H9 (cell line): ENCODE data around the gene SLC16A10. TPM values are rescaled to one million over a fixed set of nuclear protein-coding genes. Genes with fewer than 3 reads are reported as not detected.

Experiments
- DNase-seq: peaks from one replicate; pipeline ENCODE4 v3.0.0-alpha.2; 2017
- H2AFZ ChIP-seq: one replicate; pipeline ENCODE4 v1.6.1; 2013; ENCODE audit warnings: mild to moderate bottlenecking, low read length, control low read depth, moderate library complexity
- H2AK5ac ChIP-seq: 2 replicates; pipeline ENCODE4 v1.6.1; 2013; ENCODE audit warnings: low read length, control low read depth, mixed read lengths; ENCODE audit not compliant: insufficient read length
- H2BK120ac ChIP-seq: one replicate; pipeline ENCODE4 v1.6.1; 2013; ENCODE audit warnings: low read depth, mild to moderate bottlenecking, low read length, control low read depth, inconsistent platforms; ENCODE audit not compliant: poor library complexity, severe bottlenecking
- H2BK12ac ChIP-seq: 2 replicates; pipeline ENCODE4 v1.6.1; 2013; ENCODE audit warnings: low read length, control low read depth, mixed read lengths, low read depth; ENCODE audit not compliant: insufficient read length
- H2BK15ac ChIP-seq: 2 replicates; pipeline ENCODE4 v1.6.1; 2013; ENCODE audit warnings: low read depth, low read length, control low read depth
- H2BK20ac ChIP-seq: one replicate; pipeline ENCODE4 v1.6.1; 2013; ENCODE audit warnings: low read depth, mild to moderate bottlenecking, low read length, control low read depth, inconsistent platforms; ENCODE audit not compliant: poor library complexity, severe bottlenecking
- H2BK5ac ChIP-seq: 2 replicates; pipeline ENCODE4 v1.6.1; 2013; ENCODE audit warnings: low read length, control low read depth, mixed read lengths; ENCODE audit not compliant: insufficient read length
- H3K14ac ChIP-seq: 2 replicates; pipeline ENCODE4 v1.6.1; 2013; ENCODE audit warnings: low read length, control low read depth; ENCODE audit not compliant: insufficient read depth
- H3K18ac ChIP-seq: 2 replicates; pipeline ENCODE4 v1.6.1; 2013; ENCODE audit warnings: low read depth, mild to moderate bottlenecking, mixed read lengths, low read length, control low read depth; ENCODE audit not compliant: insufficient read length
- H3K23ac ChIP-seq: 2 replicates; pipeline ENCODE4 v1.6.1; 2013; ENCODE audit warnings: low read length, control low read depth, mixed read lengths, low read depth; ENCODE audit not compliant: insufficient read length
- H3K23me2 ChIP-seq: 2 replicates; pipeline ENCODE4 v1.6.1; 2013; ENCODE audit warnings: low read depth, mild to moderate bottlenecking, mixed read lengths, low read length, control low read depth; ENCODE audit not compliant: insufficient read length, poor library complexity, severe bottlenecking
- H3K27ac ChIP-seq: 2 replicates; pipeline ENCODE4 v1.5.1; 2013; ENCODE audit warnings: low read length, control low read depth, mixed read lengths, low read depth; ENCODE audit not compliant: insufficient read length
- H3K27me3 ChIP-seq: 2 replicates; pipeline ENCODE4 v1.6.1; 2013; ENCODE audit warnings: low read length, control low read depth, inconsistent platforms; ENCODE audit not compliant: insufficient read depth
- H3K4ac ChIP-seq: 2 replicates; pipeline ENCODE4 v1.6.1; 2013; ENCODE audit warnings: low read depth, mild to moderate bottlenecking, control low read depth, inconsistent platforms, low read length, moderate library complexity
- H3K4me1 ChIP-seq: 2 replicates; pipeline ENCODE4 v1.6.1; 2013; ENCODE audit warnings: low read length, control low read depth, inconsistent platforms; ENCODE audit not compliant: insufficient read depth
- H3K4me2 ChIP-seq: 2 replicates; pipeline ENCODE4 v1.6.1; 2013; ENCODE audit warnings: low read length, control low read depth, mixed read lengths; ENCODE audit not compliant: insufficient read length, insufficient read depth
- H3K56ac ChIP-seq: 2 replicates; pipeline ENCODE4 v1.6.1; 2013; ENCODE audit warnings: low read depth, mild to moderate bottlenecking, mixed read lengths, low read length, control low read depth; ENCODE audit not compliant: insufficient read length
- H3K79me1 ChIP-seq: 2 replicates; pipeline ENCODE4 v1.6.1; 2013; ENCODE audit warnings: low read depth, mild to moderate bottlenecking, moderate library complexity, low read length, control low read depth, inconsistent platforms; ENCODE audit not compliant: insufficient read depth, poor library complexity, severe bottlenecking
- H3K79me2 ChIP-seq: 2 replicates; pipeline ENCODE4 v1.6.1; 2013; ENCODE audit warnings: low read length, control low read depth, inconsistent platforms; ENCODE audit not compliant: insufficient read depth
- H3K9ac ChIP-seq: 2 replicates; pipeline ENCODE4 v1.6.1; 2013; ENCODE audit warnings: low read length, control low read depth, mixed read lengths; ENCODE audit not compliant: insufficient read length; ENCODE audit errors: extremely low read depth
- H3K9me3 ChIP-seq: one replicate; pipeline ENCODE4 v1.6.1; 2013; ENCODE audit warnings: low read depth, low read length, inconsistent platforms; ENCODE audit not compliant: control insufficient read depth
- H3T11ph ChIP-seq: one replicate; pipeline ENCODE4 v1.6.1; 2013; ENCODE audit warnings: mild to moderate bottlenecking, low read length, control low read depth, inconsistent platforms
- H4K20me1 ChIP-seq: one replicate; pipeline ENCODE4 v1.6.1; 2013; ENCODE audit not compliant: control insufficient read depth, insufficient read length, insufficient read depth
- H4K5ac ChIP-seq: 2 replicates; pipeline ENCODE4 v1.6.1; 2013; ENCODE audit warnings: low read depth, mild to moderate bottlenecking, mixed read lengths, low read length, control low read depth; ENCODE audit not compliant: insufficient read length
- H4K8ac ChIP-seq: replicated peaks from 2 replicates; pipeline ENCODE4 v1.6.1; 2013; ENCODE audit warnings: low read length, control low read depth, mixed read lengths, low read depth; ENCODE audit not compliant: insufficient read length
- H4K91ac ChIP-seq: 2 replicates; pipeline ENCODE4 v1.6.1; 2013; ENCODE audit warnings: low read depth, mild to moderate bottlenecking, moderate library complexity, mixed read lengths, low read length, control low read depth; ENCODE audit not compliant: insufficient read length
- H3K27ac Mint-ChIP-seq, 3 experiments: 2 replicates in 2 of 3; 3 replicates in 1 of 3; pipeline ENCODE4 v1.8.0; 2020 to 2021; ENCODE audit warnings: mixed read lengths in 3 of 3, mild to moderate bottlenecking in 1 of 3, moderate library complexity in 1 of 3
- H3K27me3 Mint-ChIP-seq: 2 replicates; pipeline ENCODE4 v1.8.0; 2021; ENCODE audit warnings: low read depth, mild to moderate bottlenecking, moderate library complexity, mixed read lengths
- H3K36me3 Mint-ChIP-seq, 3 experiments: 2 replicates in 2 of 3; 3 replicates in 1 of 3; pipeline ENCODE4 v1.8.0; 2020 to 2021; ENCODE audit warnings: low read depth in 3 of 3, mixed read lengths in 3 of 3; ENCODE audit not compliant: insufficient read depth in 1 of 3
- H3K4me1 Mint-ChIP-seq, 2 experiments: 2 replicates each; pipeline ENCODE4 v1.8.0; 2020; ENCODE audit warnings: mixed read lengths in 2 of 2
- H3K4me3 Mint-ChIP-seq, 2 experiments: 2 replicates in 1 of 2; 3 replicates in 1 of 2; pipeline ENCODE4 v1.8.0; 2020 to 2021; ENCODE audit warnings: mild to moderate bottlenecking in 2 of 2, mixed read lengths in 2 of 2, moderate library complexity in 1 of 2
- H3K9me3 Mint-ChIP-seq, 2 experiments: 2 replicates in 1 of 2; 3 replicates in 1 of 2; pipeline ENCODE4 v1.8.0; 2020; ENCODE audit warnings: mild to moderate bottlenecking in 2 of 2, mixed read lengths in 2 of 2, moderate library complexity in 1 of 2
- CTCF ChIP-seq: fragments of 200-600 bp; sonication (generic); conservative IDR thresholded peaks from 3 replicates; pipeline ENCODE4 v1.8.0; 2021; ENCODE audit warnings: antibody characterized with exemption, mild to moderate bottlenecking
- WGBS: extraction: QIAGEN DNeasy Blood & Tissue Kit; methylation state at CpG from one replicate; pipeline ENCODE4 v1.1.7; 2013; ENCODE audit warnings: missing lambda C conversion rate, low lambda C conversion rate, mixed read lengths; ENCODE audit not compliant: insufficient read length; ENCODE audit errors: extremely low coverage; 5-methylcytosine and 5-hydroxymethylcytosine counted together
- total RNA-seq: library from RNA; stranded (reverse); gene quantifications from 2 replicates; pipeline ENCODE4 v1.2.1, GENCODE V29; 2021

The SLC16A10 gene
- total RNA-seq, 1 experiment from 2014 or later, result 11.4 TPM

GRCh38 chr6:111050261-111051023 lies 36.9 kb upstream of the SLC16A10 start:
- H3K4me1 ChIP-seq, result no peaks in the 10 kb centered on the region

More at GRCh38 chr6:111050261-111051023, 36.9 kb upstream of the SLC16A10 start:
- H3K18ac ChIP-seq, result no peak overlapping the region
- no peaks in the 10 kb centered on the region for H3K79me2 ChIP-seq
- no peak overlapping the region for H3K9ac ChIP-seq
- no peak overlapping the region for H2BK120ac ChIP-seq
- no CpG with 5 or more reads among the region's 2 CpGs for WGBS
- H3T11ph ChIP-seq, result no peak overlapping the region
- no peak overlapping the region for H2BK12ac ChIP-seq
- H3K27me3 ChIP-seq, result no peaks in the 10 kb centered on the region
- H2AFZ ChIP-seq, result no peak overlapping the region
- no peaks in the 10 kb centered on the region for H3K9me3 Mint-ChIP-seq
- no peak overlapping the region for H3K56ac ChIP-seq
- no peak overlapping the region for H2BK5ac ChIP-seq
- H4K91ac ChIP-seq, result no peak overlapping the region
- no peak overlapping the region for H3K4me3 Mint-ChIP-seq
- no peak overlapping the region for H4K8ac ChIP-seq
- H3K9me3 ChIP-seq, result no peaks in the 10 kb centered on the region
- no peak overlapping the region for H2BK20ac ChIP-seq
- H3K23ac ChIP-seq, result no peak overlapping the region
- TF ChIP-seq CTCF, result no peak
- H3K27ac Mint-ChIP-seq, result no peak overlapping the region; a peak in 1 of 7 replicates
- no peaks in the 10 kb centered on the region for H3K36me3 Mint-ChIP-seq
- no peaks in the 10 kb centered on the region for H3K27me3 Mint-ChIP-seq
- H3K23me2 ChIP-seq, result no peaks in the 10 kb centered on the region
- no peaks in the 10 kb centered on the region for H3K79me1 ChIP-seq
- no peaks in the 10 kb centered on the region for H4K20me1 ChIP-seq
- no peak overlapping the region for H3K27ac ChIP-seq
- no peak overlapping the region for H3K4ac ChIP-seq
- H3K4me1 Mint-ChIP-seq, result 0 out of 4 replicates have a peak, but pooled peaks cover 0 to 3% of the 10 kb centered on the region in 2 experiments
- H3K4me2 ChIP-seq, result no peak overlapping the region
- H2BK15ac ChIP-seq, result no peak overlapping the region
- H2AK5ac ChIP-seq, result no peak overlapping the region
- no peak overlapping the region for H3K14ac ChIP-seq
- DNase-seq, result no peak
- H4K5ac ChIP-seq, result no peak overlapping the region
